OCI-LY7 (cell line): ENCODE results near the gene TMEM18.

ENCODE experiments used
- CTCF ChIP-seq: fragments of 200-600 bp; sonication (generic); conservative IDR thresholded peaks from 2 replicates; pipeline ENCODE4 v1.5.1; 2014; ENCODE audit warnings: mild to moderate bottlenecking, antibody characterized with exemption, low read length, moderate library complexity, mixed read lengths
- EZH2phosphoT487 ChIP-seq: fragments of 200-600 bp; sonication (generic); IDR thresholded peaks from 2 replicates; pipeline ENCODE4 v1.6.1; 2018; ENCODE audit warnings: low read depth, borderline replicate concordance, mild to moderate bottlenecking, mixed run types, antibody characterized with exemption, low read length, moderate library complexity, mixed read lengths

GRCh38 chr2:723761-724160, 46.6 kb upstream of the TMEM18 start:
- TF ChIP-seq CTCF (no peak), EZH2phosphoT487 (no peak)
